GM12878 (cell line): Measurements from ENCODE around the gene HADHA. TPM values are rescaled to one million over a fixed set of nuclear protein-coding genes. Genes with fewer than 3 reads are reported as not detected.

ENCODE experiments used
- ATF7 ChIP-seq: fragments of 450-650 bp; IDR thresholded peaks from 2 replicates; pipeline ENCODE4 v1.6.1; 2016; ENCODE audit warnings: low read depth, mild to moderate bottlenecking
- CBFB ChIP-seq: IDR thresholded peaks from 2 replicates; pipeline ENCODE4 v1.6.1; 2016; ENCODE audit warnings: antibody characterized with exemption, low read depth
- CHD2 ChIP-seq: IDR thresholded peaks from 2 replicates; pipeline ENCODE4 v1.6.1; 2011; ENCODE audit warnings: low read depth, low read length, improper control_type of control experiment, borderline replicate concordance
- CHD4 ChIP-seq: fragments of 200-600 bp; sonication (generic); IDR thresholded peaks from 2 replicates; pipeline ENCODE4 v1.6.1; 2016; ENCODE audit warnings: mild to moderate bottlenecking
- CREM ChIP-seq: IDR thresholded peaks from 2 replicates; pipeline ENCODE4 v1.6.1; 2014; ENCODE audit warnings: antibody characterized with exemption, low read depth
- ESRRA ChIP-seq: IDR thresholded peaks from 2 replicates; pipeline ENCODE4 v1.6.1; 2012; ENCODE audit warnings: mild to moderate bottlenecking, low read length, improper control_type of control experiment
- KAT2A ChIP-seq: conservative IDR thresholded peaks from 2 replicates; pipeline ENCODE4 v1.6.1; 2011; ENCODE audit warnings: low read depth, low read length; ENCODE audit not compliant: control insufficient read depth
- LARP7 ChIP-seq: fragments of 450-650 bp; IDR thresholded peaks from 2 replicates; pipeline ENCODE4 v1.6.1; 2017; ENCODE audit warnings: mild to moderate bottlenecking
- POU2F2 ChIP-seq: IDR thresholded peaks from 3 replicates; pipeline ENCODE4 v1.6.1; 2011; ENCODE audit warnings: low read depth, mild to moderate bottlenecking, low read length, borderline replicate concordance
- SIX5 ChIP-seq: IDR thresholded peaks from 2 replicates; pipeline ENCODE4 v1.6.1; 2011; ENCODE audit warnings: mild to moderate bottlenecking, low read depth, low read length, moderate library complexity; ENCODE audit not compliant: severe bottlenecking
- SP1 ChIP-seq: IDR thresholded peaks from one replicate; pipeline ENCODE4 v1.6.1; 2011; ENCODE audit warnings: low read depth, low read length
- SREBF2 ChIP-seq: IDR thresholded peaks from 2 replicates; pipeline ENCODE4 v1.6.1; 2012; ENCODE audit warnings: mild to moderate bottlenecking, low read length
- SUZ12 ChIP-seq: fragments of 200-600 bp; sonication (generic); IDR thresholded peaks from one replicate; pipeline ENCODE4 v1.6.1; 2018; ENCODE audit warnings: antibody characterized with exemption, mild to moderate bottlenecking; ENCODE audit not compliant: unreplicated experiment
- TAF1 ChIP-seq: IDR thresholded peaks from 2 replicates; pipeline ENCODE4 v1.6.1; 2011; ENCODE audit warnings: mild to moderate bottlenecking, low read depth, low read length, borderline replicate concordance
- polyA plus RNA-seq, 11 experiments: library from polyadenylated mRNA; depleted of rRNA in 4 of 11; unstranded in 6 of 11; stranded (reverse) in 5 of 11; fragments of >200 nt; fragmentation: Nextera tagmentation in 4 of 11; fragmentation: Illumina TruSeq in 1 of 11; extraction: Ambion mirVana in 4 of 11; extraction: Trizol in 1 of 11; gene quantifications; 1 replicate in 1 of 11; 2 replicates in 10 of 11; pipeline versions ENCODE4 v1.2.1 to v1.2.3, GENCODE V29; 2011 to 2016; ENCODE audit warnings: inconsistent platforms in 2 of 11, missing spikeins in 2 of 11, low read depth in 1 of 11
- total RNA-seq, 4 experiments: library from RNA; depleted of rRNA in 3 of 4; stranded (reverse); fragments of >200 nt in 3 of 4; fragmentation: Illumina TruSeq in 1 of 4; extraction: Trizol in 1 of 4; gene quantifications; 2 replicates each; pipeline versions ENCODE4 v1.2.1 to v1.2.3, GENCODE V29; 2013 to 2021
- TF ChIP-seq, protein P1 (sequence below): fragments of 150-350 bp; IDR thresholded peaks from 2 replicates; pipeline ENCODE4 v1.6.1; 2016; ENCODE audit warnings: low read depth, low read length
- TF ChIP-seq, protein P2 (sequence below): fragments of 450-650 bp; IDR thresholded peaks from 2 replicates; pipeline ENCODE4 v1.6.1; 2017; ENCODE audit warnings: mild to moderate bottlenecking, low read depth, inconsistent platforms; ENCODE audit not compliant: poor library complexity, severe bottlenecking
- TF ChIP-seq, protein P3 (sequence below): fragments of 450-650 bp; IDR thresholded peaks from 2 replicates; pipeline ENCODE4 v1.6.1; 2017; ENCODE audit warnings: low read depth, mild to moderate bottlenecking, moderate library complexity
- TF ChIP-seq, protein P4 (sequence below): IDR thresholded peaks from 2 replicates; pipeline ENCODE4 v1.6.1; 2011; ENCODE audit warnings: borderline replicate concordance, low read depth, mild to moderate bottlenecking, moderate library complexity, mixed read lengths, low read length; ENCODE audit not compliant: insufficient read depth; ENCODE audit errors: extremely low read length
- TF ChIP-seq, protein P5 (sequence below): IDR thresholded peaks from 2 replicates; pipeline ENCODE4 v1.6.1; 2011; ENCODE audit warnings: low read depth, mild to moderate bottlenecking, low read length, moderate library complexity, borderline replicate concordance; ENCODE audit errors: extremely low read depth

HADHA gene
- total and polyA plus RNA-seq, 10 of the 15 experiments (the other 5 are each of a cell fraction or from before 2014, with no cell fraction given) = 109 to 207 (median 165) TPM

DNA sequence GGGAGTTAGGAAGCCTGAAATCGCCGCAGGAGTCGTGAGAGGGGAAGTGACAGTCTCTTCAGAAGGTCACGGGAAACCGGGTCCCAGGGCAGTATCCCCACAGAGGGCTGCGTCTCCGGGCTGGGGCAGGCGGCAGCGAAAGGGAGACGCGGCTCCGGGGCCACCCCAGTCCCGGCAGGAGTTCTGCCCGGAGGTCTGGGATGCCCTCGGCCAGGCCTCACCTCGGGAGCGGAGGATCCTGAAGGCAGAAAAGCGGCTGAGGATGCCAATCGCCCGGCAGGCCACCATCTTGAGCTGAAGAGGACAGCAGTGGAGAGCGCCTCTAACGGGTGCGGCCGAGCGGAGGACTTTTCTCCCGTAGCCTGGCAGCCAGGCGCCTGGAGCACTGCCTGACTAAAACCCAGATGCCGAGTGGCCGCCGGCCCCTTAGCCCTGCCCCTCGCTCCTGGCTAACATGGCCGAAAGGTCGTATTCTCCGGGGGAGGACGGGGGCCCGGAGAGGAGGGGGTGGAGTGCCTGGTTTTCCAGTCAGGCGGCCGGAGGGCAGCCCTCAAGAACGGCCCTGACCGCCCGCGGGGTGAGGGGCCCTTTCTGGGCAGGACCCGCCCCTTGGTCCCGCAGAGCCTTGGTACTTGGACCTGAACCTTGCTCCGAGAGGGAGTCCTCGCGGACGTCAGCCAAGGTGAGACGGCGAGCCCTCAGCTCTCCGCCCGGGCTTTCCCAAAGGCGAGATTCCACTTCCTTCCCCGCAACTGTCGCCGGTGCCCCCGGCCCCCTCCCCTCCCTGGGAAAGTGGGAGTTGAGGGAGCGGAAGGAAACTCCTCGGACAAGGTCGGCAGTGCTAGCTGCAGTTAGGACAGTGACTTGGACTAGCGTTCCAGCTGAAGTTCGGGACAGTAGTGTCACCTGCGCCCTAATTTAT, at the start of gene HADHA, which contains the start of gene HADHB (continued):
- TF ChIP-seq, protein P1, sequence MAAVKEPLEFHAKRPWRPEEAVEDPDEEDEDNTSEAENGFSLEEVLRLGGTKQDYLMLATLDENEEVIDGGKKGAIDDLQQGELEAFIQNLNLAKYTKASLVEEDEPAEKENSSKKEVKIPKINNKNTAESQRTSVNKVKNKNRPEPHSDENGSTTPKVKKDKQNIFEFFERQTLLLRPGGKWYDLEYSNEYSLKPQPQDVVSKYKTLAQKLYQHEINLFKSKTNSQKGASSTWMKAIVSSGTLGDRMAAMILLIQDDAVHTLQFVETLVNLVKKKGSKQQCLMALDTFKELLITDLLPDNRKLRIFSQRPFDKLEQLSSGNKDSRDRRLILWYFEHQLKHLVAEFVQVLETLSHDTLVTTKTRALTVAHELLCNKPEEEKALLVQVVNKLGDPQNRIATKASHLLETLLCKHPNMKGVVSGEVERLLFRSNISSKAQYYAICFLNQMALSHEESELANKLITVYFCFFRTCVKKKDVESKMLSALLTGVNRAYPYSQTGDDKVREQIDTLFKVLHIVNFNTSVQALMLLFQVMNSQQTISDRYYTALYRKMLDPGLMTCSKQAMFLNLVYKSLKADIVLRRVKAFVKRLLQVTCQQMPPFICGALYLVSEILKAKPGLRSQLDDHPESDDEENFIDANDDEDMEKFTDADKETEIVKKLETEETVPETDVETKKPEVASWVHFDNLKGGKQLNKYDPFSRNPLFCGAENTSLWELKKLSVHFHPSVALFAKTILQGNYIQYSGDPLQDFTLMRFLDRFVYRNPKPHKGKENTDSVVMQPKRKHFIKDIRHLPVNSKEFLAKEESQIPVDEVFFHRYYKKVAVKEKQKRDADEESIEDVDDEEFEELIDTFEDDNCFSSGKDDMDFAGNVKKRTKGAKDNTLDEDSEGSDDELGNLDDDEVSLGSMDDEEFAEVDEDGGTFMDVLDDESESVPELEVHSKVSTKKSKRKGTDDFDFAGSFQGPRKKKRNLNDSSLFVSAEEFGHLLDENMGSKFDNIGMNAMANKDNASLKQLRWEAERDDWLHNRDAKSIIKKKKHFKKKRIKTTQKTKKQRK = no peak
- TF ChIP-seq POU2F2 (peak; percentile 56), ESRRA (no peak), CREM (no peak), TAF1 (peak; percentile 20), SREBF2 (no peak), KAT2A (no peak), SIX5 (no peak), CHD4 (no peak), SP1 (no peak), SUZ12 (no peak), CBFB (peak; percentile 95), ATF7 (no peak), LARP7 (peak; percentile 54; the same call in 1 of the 2 replicates), CHD2 (peak; percentile 60; the same call in 1 of the 2 replicates)
- TF ChIP-seq, protein P2, sequence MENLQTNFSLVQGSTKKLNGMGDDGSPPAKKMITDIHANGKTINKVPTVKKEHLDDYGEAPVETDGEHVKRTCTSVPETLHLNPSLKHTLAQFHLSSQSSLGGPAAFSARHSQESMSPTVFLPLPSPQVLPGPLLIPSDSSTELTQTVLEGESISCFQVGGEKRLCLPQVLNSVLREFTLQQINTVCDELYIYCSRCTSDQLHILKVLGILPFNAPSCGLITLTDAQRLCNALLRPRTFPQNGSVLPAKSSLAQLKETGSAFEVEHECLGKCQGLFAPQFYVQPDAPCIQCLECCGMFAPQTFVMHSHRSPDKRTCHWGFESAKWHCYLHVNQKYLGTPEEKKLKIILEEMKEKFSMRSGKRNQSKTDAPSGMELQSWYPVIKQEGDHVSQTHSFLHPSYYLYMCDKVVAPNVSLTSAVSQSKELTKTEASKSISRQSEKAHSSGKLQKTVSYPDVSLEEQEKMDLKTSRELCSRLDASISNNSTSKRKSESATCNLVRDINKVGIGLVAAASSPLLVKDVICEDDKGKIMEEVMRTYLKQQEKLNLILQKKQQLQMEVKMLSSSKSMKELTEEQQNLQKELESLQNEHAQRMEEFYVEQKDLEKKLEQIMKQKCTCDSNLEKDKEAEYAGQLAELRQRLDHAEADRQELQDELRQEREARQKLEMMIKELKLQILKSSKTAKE = no peak
- TF ChIP-seq, protein P3, sequence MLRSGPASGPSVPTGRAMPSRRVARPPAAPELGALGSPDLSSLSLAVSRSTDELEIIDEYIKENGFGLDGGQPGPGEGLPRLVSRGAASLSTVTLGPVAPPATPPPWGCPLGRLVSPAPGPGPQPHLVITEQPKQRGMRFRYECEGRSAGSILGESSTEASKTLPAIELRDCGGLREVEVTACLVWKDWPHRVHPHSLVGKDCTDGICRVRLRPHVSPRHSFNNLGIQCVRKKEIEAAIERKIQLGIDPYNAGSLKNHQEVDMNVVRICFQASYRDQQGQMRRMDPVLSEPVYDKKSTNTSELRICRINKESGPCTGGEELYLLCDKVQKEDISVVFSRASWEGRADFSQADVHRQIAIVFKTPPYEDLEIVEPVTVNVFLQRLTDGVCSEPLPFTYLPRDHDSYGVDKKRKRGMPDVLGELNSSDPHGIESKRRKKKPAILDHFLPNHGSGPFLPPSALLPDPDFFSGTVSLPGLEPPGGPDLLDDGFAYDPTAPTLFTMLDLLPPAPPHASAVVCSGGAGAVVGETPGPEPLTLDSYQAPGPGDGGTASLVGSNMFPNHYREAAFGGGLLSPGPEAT = peak; percentile 97
- TF ChIP-seq, protein P4, sequence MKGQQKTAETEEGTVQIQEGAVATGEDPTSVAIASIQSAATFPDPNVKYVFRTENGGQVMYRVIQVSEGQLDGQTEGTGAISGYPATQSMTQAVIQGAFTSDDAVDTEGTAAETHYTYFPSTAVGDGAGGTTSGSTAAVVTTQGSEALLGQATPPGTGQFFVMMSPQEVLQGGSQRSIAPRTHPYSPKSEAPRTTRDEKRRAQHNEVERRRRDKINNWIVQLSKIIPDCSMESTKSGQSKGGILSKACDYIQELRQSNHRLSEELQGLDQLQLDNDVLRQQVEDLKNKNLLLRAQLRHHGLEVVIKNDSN = no peak
- TF ChIP-seq, protein P5, sequence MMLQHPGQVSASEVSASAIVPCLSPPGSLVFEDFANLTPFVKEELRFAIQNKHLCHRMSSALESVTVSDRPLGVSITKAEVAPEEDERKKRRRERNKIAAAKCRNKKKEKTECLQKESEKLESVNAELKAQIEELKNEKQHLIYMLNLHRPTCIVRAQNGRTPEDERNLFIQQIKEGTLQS = no peak
